ENCODE measurements around the gene SLCO1C1. TPM values are rescaled to one million over a fixed set of nuclear protein-coding genes. Genes with fewer than 3 reads are reported as not detected.
A peak's percentile ranks its signal among the peaks of the same experiment; 100 is the strongest.

SLCO1C1 gene
- total RNA-seq, 2 donors from 2014 or later = 0.33 to 1.0 TPM

GRCh38 chr12:20657496-20657895 lies 37.6 kb upstream of the SLCO1C1 start:
- H3K27me3 ChIP-seq = no peaks in the 10 kb centered on the region
- ATAC-seq (peak; percentile 72), DNase-seq (no peak)
- peaks cover 8% of the 10 kb centered on the region for H3K4me1 ChIP-seq
- no peaks in the 10 kb centered on the region for H3K9me3 ChIP-seq
- H3K4me3 ChIP-seq = no peak overlapping the region
- no peaks in the 10 kb centered on the region for H3K36me3 ChIP-seq (replicated peaks in 1 of 2; ENCODE audit: insufficient read depth in 1 of 2, low read depth in 2 of 2)
- intact Hi-C loops (cut with DNase I) = no loop called here
- H3K27ac ChIP-seq = peak overlapping the region in 2 of 4 donors; percentile 21 to 60
- TF ChIP-seq POLR2A (IDR thresholded peaks at IDR 0.05) (no peak), CTCF (IDR thresholded peaks at IDR 0.05) (no peak)
- 54 to 57% methylated on average over 2 of the region's 2 CpGs for WGBS, 2 donors

- Histone ChIP-seq H3K9me3 (no peaks in the 10 kb centered on the region), H3K27ac (no peak overlapping the region), H3K36me3 (replicated peaks in 1 of 2; ENCODE audit: insufficient read depth in 1 of 2, low read depth in 2 of 2) (no peaks in the 10 kb centered on the region), H3K4me3 (no peak overlapping the region), H3K27me3 (no peaks in the 10 kb centered on the region), H3K4me1 (no peaks in the 10 kb centered on the region)
- intact Hi-C loops (cut with DNase I) = no loop called here
- ATAC-seq (no peak), DNase-seq (no peak)
- TF ChIP-seq POLR2A (IDR thresholded peaks at IDR 0.05) (no peak), CTCF (IDR thresholded peaks at IDR 0.05) (no peak)
- 69 to 78% methylated on average over 4 of the region's 4 CpGs for WGBS, 2 donors
Observed at GRCh38 chr12:20681334-20681733, 13.8 kb upstream of the SLCO1C1 start.

GRCh38 chr12:20696181-20696905 lies 1.2 kb downstream of the SLCO1C1 start:
- Histone ChIP-seq H3K4me3 (no peak overlapping the region), H3K27me3 (no peaks in the 10 kb centered on the region), H3K36me3 (replicated peaks in 1 of 2; ENCODE audit: insufficient read depth in 1 of 2, low read depth in 2 of 2) (no peaks in the 10 kb centered on the region), H3K9me3 (no peaks in the 10 kb centered on the region), H3K4me1 (no peaks in the 10 kb centered on the region), H3K27ac (no peak overlapping the region)
- intact Hi-C loops (cut with DNase I) = no loop called here
- DNase-seq = peak in 1 of 4 donors; percentile 4
- TF ChIP-seq CTCF (IDR thresholded peaks at IDR 0.05) = no peak
- no peak for TF ChIP-seq POLR2A (IDR thresholded peaks at IDR 0.05)
- 63 to 69% methylated on average over 7 of the region's 7 CpGs for WGBS, 2 donors
- no peak for ATAC-seq

- no peaks in the 10 kb centered on the region for H3K4me1 ChIP-seq
- H3K36me3 ChIP-seq (replicated peaks in 1 of 2; ENCODE audit: insufficient read depth in 1 of 2, low read depth in 2 of 2) = no peaks in the 10 kb centered on the region
- no peak for TF ChIP-seq CTCF (IDR thresholded peaks at IDR 0.05)
- TF ChIP-seq POLR2A (IDR thresholded peaks at IDR 0.05) = no peak
- no peak overlapping the region for H3K27ac ChIP-seq
- intact Hi-C loops (cut with DNase I) = no loop called here
- no peak for DNase-seq
- H3K4me3 ChIP-seq = no peak overlapping the region
- H3K27me3 ChIP-seq = no peaks in the 10 kb centered on the region
- WGBS, 2 donors = 42% methylated on average over 1 of the region's 1 CpG
- H3K9me3 ChIP-seq = no peaks in the 10 kb centered on the region
- ATAC-seq = no peak
Observed at GRCh38 chr12:20701106-20701505, 6.0 kb downstream of the SLCO1C1 start.

GRCh38 chr12:20704860-20705259 lies 9.7 kb downstream of the SLCO1C1 start:
- no peaks in the 10 kb centered on the region for H3K9me3 ChIP-seq
- no peak for TF ChIP-seq POLR2A (IDR thresholded peaks at IDR 0.05)
- TF ChIP-seq CTCF (IDR thresholded peaks at IDR 0.05) = no peak
- DNase-seq (no peak), ATAC-seq (no peak)
- H3K27ac ChIP-seq = no peak overlapping the region
- intact Hi-C loops (cut with DNase I) = no loop called here
- 51 to 53% methylated on average over 6 of the region's 6 CpGs for WGBS, 2 donors
- no peaks in the 10 kb centered on the region for H3K36me3 ChIP-seq (replicated peaks in 1 of 2; ENCODE audit: insufficient read depth in 1 of 2, low read depth in 2 of 2)
- no peaks in the 10 kb centered on the region for H3K4me1 ChIP-seq
- no peak overlapping the region for H3K4me3 ChIP-seq
- no peaks in the 10 kb centered on the region for H3K27me3 ChIP-seq
